GM10248 (cell line): ENCODE measurements around the gene RFX1.
"Not testable (repeated sequence)": the region's sequence is repeated elsewhere in the genome, so short reads cannot be mapped to it uniquely, and the experiment has no call there.

Experiments used
- CTCF ChIA-PET: fragments of 300-600 bp; sonication (Branson Sonifier 250); formaldehyde crosslinking; extraction: SDS; loops from one replicate; lab custom pipeline; 2021; ENCODE audit warnings: antibody characterized with exemption; lab: Yijun Ruan, JAX
- POLR2A ChIA-PET: fragments of 350-650 bp; sonication (Branson Sonifier 250); formaldehyde crosslinking; extraction: SDS; loops from one replicate; lab custom pipeline; 2020; ENCODE audit warnings: antibody characterized with exemption; lab: Yijun Ruan, JAX
- DNase-seq: peaks from one replicate; pipeline ENCODE4 v3.0.0; 2012; ENCODE audit errors: extremely low spot score
- CTCF ChIP-seq: IDR thresholded peaks from 2 replicates; pipeline ENCODE4 v1.5.1; 2012; ENCODE audit warnings: mild to moderate bottlenecking, low read depth; ENCODE audit errors: extremely low read depth, missing control alignments, control extremely low read depth

RFX1 gene

GRCh38 chr19:13978351-13979243 is 27.5 kb downstream of the RFX1 start:
- TF ChIP-seq CTCF = no peak
- POLR2A ChIA-PET = interaction anchor here (0.6 to 0.9 kb wide), 2 partner anchors 9 to 158 kb away, joined by 3 read pairs; no protein-coding TSS in a partner anchor
- DNase-seq = no peak
- CTCF ChIA-PET = interaction anchor here (1.0 to 1.5 kb wide), 4 partner anchors 53 to 81 kb away, joined by 3 to 5 read pairs (median 4); partner anchors contain the start of gene IL27RA

- DNase-seq = no peak
- POLR2A ChIA-PET = interaction anchor here (0.9 kb wide), 1 partner anchor 159 kb away, joined by 3 read pairs; no protein-coding TSS in a partner anchor
- CTCF ChIA-PET = interaction anchor here (1.3 to 1.5 kb wide), 3 partner anchors 54 to 81 kb away, joined by 3 to 5 read pairs (median 4); partner anchors contain the start of gene IL27RA
- no peak for TF ChIP-seq CTCF
These were observed 28.3 kb downstream of the RFX1 start for GRCh38 chr19:13977803-13978202.

GRCh38 chr19:13976446-13976845 is 29.7 kb downstream of the RFX1 start:
- POLR2A ChIA-PET = no interaction called here
- TF ChIP-seq CTCF = no peak
- DNase-seq = no peak

GRCh38 chr19:13975870-13976269 is 30.2 kb downstream of the RFX1 start:
- ChIA-PET POLR2A (no interaction called here), CTCF (no interaction called here)
- no peak for DNase-seq
- no peak for TF ChIP-seq CTCF

More at GRCh38 chr19:13976446-13976845, 29.7 kb downstream of the RFX1 start:
- CTCF ChIA-PET = interaction anchor here (1.3 kb wide), 1 partner anchor 83 kb away, joined by 4 read pairs; no protein-coding TSS in a partner anchor

GRCh38 chr19:13974073-13974472 is 32.0 kb downstream of the RFX1 start:
- no peak for DNase-seq
- CTCF ChIA-PET = interaction anchor here (1.0 kb wide), 1 partner anchor 21 kb away, joined by 3 read pairs; no protein-coding TSS in a partner anchor
- POLR2A ChIA-PET = no interaction called here
- no peak for TF ChIP-seq CTCF

- CTCF ChIA-PET = interaction anchor here (1.0 to 1.3 kb wide), 3 partner anchors 8 to 20 kb away, joined by 3 read pairs; no protein-coding TSS in a partner anchor
- DNase-seq, POLR2A ChIA-PET: not testable (repeated sequence)
These were observed 32.6 kb downstream of the RFX1 start for GRCh38 chr19:13973479-13973878.
